ENCODE results near the gene ARNT2.

ARNT2 gene

GRCh38 chr15:80550219-80550907 lies 146.2 kb downstream of the ARNT2 start:
- no peak for DNase-seq (ENCODE audit: low read depth in 2 of 3, low spot score in 2 of 3)

GRCh38 chr15:80550908-80551260 lies 146.7 kb downstream of the ARNT2 start:
- no peak for DNase-seq (ENCODE audit: low read depth in 2 of 3, low spot score in 2 of 3)

- DNase-seq (ENCODE audit: low read depth in 2 of 3, low spot score in 2 of 3), result no peak
Measured at GRCh38 chr15:80551348-80551747, 147.2 kb downstream of the ARNT2 start.

- no peak for DNase-seq (ENCODE audit: low read depth in 2 of 3, low spot score in 2 of 3)
Measured at GRCh38 chr15:80554560-80554959, 150.4 kb downstream of the ARNT2 start.

GRCh38 chr15:80556694-80557367 lies 152.6 kb downstream of the ARNT2 start:
- DNase-seq (ENCODE audit: low read depth in 2 of 3, low spot score in 2 of 3), result no peak

- no peak for DNase-seq (ENCODE audit: low read depth in 2 of 3, low spot score in 2 of 3)
Measured at GRCh38 chr15:80557441-80558234, 153.5 kb downstream of the ARNT2 start.

GRCh38 chr15:80558631-80559319 lies 154.6 kb downstream of the ARNT2 start:
- no peak for DNase-seq (ENCODE audit: low read depth in 2 of 3, low spot score in 2 of 3)

GRCh38 chr15:80559320-80559693 lies 155.1 kb downstream of the ARNT2 start:
- no peak for DNase-seq (ENCODE audit: low read depth in 2 of 3, low spot score in 2 of 3)

GRCh38 chr15:80559761-80560160 lies 155.6 kb downstream of the ARNT2 start:
- DNase-seq (ENCODE audit: low read depth in 2 of 3, low spot score in 2 of 3), result no peak

GRCh38 chr15:80560601-80561400 lies 156.6 kb downstream of the ARNT2 start:
- DNase-seq (ENCODE audit: low read depth in 2 of 3, low spot score in 2 of 3), result no peak

GRCh38 chr15:80561500-80561899 lies 157.3 kb downstream of the ARNT2 start:
- no peak for DNase-seq (ENCODE audit: low read depth in 2 of 3, low spot score in 2 of 3)

- no peak for DNase-seq (ENCODE audit: low read depth in 2 of 3, low spot score in 2 of 3)
Measured at GRCh38 chr15:80562033-80562432, 157.9 kb downstream of the ARNT2 start.

- DNase-seq (ENCODE audit: low read depth in 2 of 3, low spot score in 2 of 3), result no peak
Measured at GRCh38 chr15:80562846-80563245, 158.7 kb downstream of the ARNT2 start.

GRCh38 chr15:80563372-80563997 lies 159.3 kb downstream of the ARNT2 start:
- DNase-seq (ENCODE audit: low read depth in 2 of 3, low spot score in 2 of 3), result no peak

- no peak for DNase-seq (ENCODE audit: low read depth in 2 of 3, low spot score in 2 of 3)
Measured at GRCh38 chr15:80564056-80564455, 159.9 kb downstream of the ARNT2 start.

- no peak for DNase-seq (ENCODE audit: low read depth in 2 of 3, low spot score in 2 of 3)
Measured at GRCh38 chr15:80565398-80565797, 161.2 kb downstream of the ARNT2 start.

GRCh38 chr15:80565988-80566387 lies 161.8 kb downstream of the ARNT2 start:
- DNase-seq (ENCODE audit: low read depth in 2 of 3, low spot score in 2 of 3), result no peak

GRCh38 chr15:80567721-80568157 lies 163.6 kb downstream of the ARNT2 start:
- no peak for DNase-seq (ENCODE audit: low read depth in 2 of 3, low spot score in 2 of 3)

GRCh38 chr15:80568298-80568697 lies 164.1 kb downstream of the ARNT2 start:
- no peak for DNase-seq (ENCODE audit: low read depth in 2 of 3, low spot score in 2 of 3)

GRCh38 chr15:80568876-80569605 lies 164.9 kb downstream of the ARNT2 start:
- no peak for DNase-seq (ENCODE audit: low read depth in 2 of 3, low spot score in 2 of 3)

All from activated CD8-positive, alpha-beta memory T cell treated with anti-CD3 and anti-CD28 coated beads for 48 hours (primary cell).